HepG2 (cell line): ENCODE results near the gene PACS1. TPM values are rescaled to one million over a fixed set of nuclear protein-coding genes. Genes with fewer than 3 reads are reported as not detected.
A peak's percentile ranks its signal among the peaks of the same experiment; 100 is the strongest.

Experiments used
- ATAC-seq: fragments of 200-7000 bp; cut with Tn5 transposase; 3 replicates; pipeline ENCODE4 v1.9.1; 2020; ENCODE audit warnings: mild to moderate bottlenecking, moderate library complexity
- BruUV-seq: library from RNA; stranded (reverse); fragments of 400-500 nt; replicated peaks from 2 replicates; lab custom pipeline; 2021; lab: Mats Ljungman, UMichigan
- CTCF ChIA-PET: fragments of 300-600 bp; formaldehyde crosslinking; extraction: SDS; loops from one replicate; lab custom pipeline; 2021; ENCODE audit warnings: low total read pairs, inconsistent platforms, low intra/inter-chr PET ratio; lab: Yijun Ruan, JAX
- POLR2A ChIA-PET: fragments of 350-600 bp; sonication (Branson Sonifier 250); formaldehyde crosslinking; loops from one replicate; lab custom pipeline; 2020; ENCODE audit warnings: antibody characterized with exemption, inconsistent platforms; lab: Yijun Ruan, JAX
- DNase-seq: peaks from one replicate; pipeline ENCODE4 v3.0.0-alpha.2; 2015; ENCODE audit warnings: low spot score
- FAIRE-seq: peaks from 3 replicates; lab custom pipeline; 2011; peaks lifted over from hg19 to GRCh38; lab: Jason Lieb, UNC
- H2AFZ ChIP-seq: one replicate; pipeline ENCODE4 v1.6.1; 2011; ENCODE audit warnings: low read length, inconsistent platforms
- H3K27ac ChIP-seq: fragments of 300-600 bp; 3 replicates; pipeline ENCODE4 v1.8.0; 2011; ENCODE audit warnings: mixed run types, mild to moderate bottlenecking, mixed read lengths, low read length, inconsistent platforms; ENCODE audit not compliant: insufficient read depth; ENCODE audit errors: extremely low read length
- H3K27me3 ChIP-seq, 2 experiments: fragments of 200-600 bp in 1 of 2; 2 replicates in 1 of 2; 3 replicates in 1 of 2; pipeline versions ENCODE4 v1.6.0 to v1.8.0; 2011; ENCODE audit warnings: low read length in 2 of 2, mild to moderate bottlenecking in 2 of 2, moderate library complexity in 2 of 2, inconsistent platforms in 1 of 2; ENCODE audit not compliant: insufficient read depth in 2 of 2, control insufficient read depth in 1 of 2
- H3K36me3 ChIP-seq, 2 experiments: fragments of 200-600 bp in 1 of 2; replicated peaks in 1 of 2; 2 replicates in 1 of 2; 3 replicates in 1 of 2; pipeline versions ENCODE4 v1.5.1 to v1.8.0; 2011; ENCODE audit warnings: low read length in 2 of 2, inconsistent platforms in 1 of 2; ENCODE audit not compliant: insufficient read depth in 2 of 2, control insufficient read depth in 1 of 2
- H3K4me1 ChIP-seq: 2 replicates; pipeline ENCODE4 v1.5.1; 2012; ENCODE audit warnings: low read length, inconsistent platforms; ENCODE audit not compliant: insufficient read depth
- H3K4me2 ChIP-seq: 2 replicates; pipeline ENCODE4 v1.6.0; 2011; ENCODE audit warnings: low read depth, low read length, inconsistent platforms
- H3K4me3 ChIP-seq, 3 experiments: fragments of 200-600 bp in 1 of 3; sonication (generic), shearing (Covaris generic) in 1 of 3; replicated peaks in 1 of 3; 2 replicates each; pipeline ENCODE4 v1.5.1; 2011 to 2016; ENCODE audit warnings: low read length in 3 of 3, inconsistent platforms in 2 of 3, low read depth in 2 of 3, mild to moderate bottlenecking in 2 of 3, control low read depth in 1 of 3, mixed read lengths in 1 of 3; ENCODE audit not compliant: insufficient read depth in 1 of 3
- H3K79me2 ChIP-seq: one replicate; pipeline ENCODE4 v1.6.1; 2011; ENCODE audit warnings: low read length, inconsistent platforms; ENCODE audit not compliant: insufficient read depth
- H3K9ac ChIP-seq: 2 replicates; pipeline ENCODE4 v1.6.0; 2011; ENCODE audit warnings: mild to moderate bottlenecking, low read depth, low read length, inconsistent platforms; ENCODE audit not compliant: insufficient read depth
- H3K9me3 ChIP-seq: 2 replicates; pipeline ENCODE4 v1.5.1; 2012; ENCODE audit warnings: mild to moderate bottlenecking, low read length
- H4K20me1 ChIP-seq: 2 replicates; pipeline ENCODE4 v1.6.0; 2011; ENCODE audit warnings: inconsistent platforms, mild to moderate bottlenecking, low read length, moderate library complexity; ENCODE audit not compliant: insufficient read depth
- AKAP8 ChIP-seq: sonication (generic); formaldehyde crosslinking; IDR thresholded peaks from 2 replicates; pipeline ENCODE4 v1.5.1; 2020; ENCODE audit warnings: mild to moderate bottlenecking, missing genetic modification reagents
- MATR3 ChIP-seq: sonication (generic); formaldehyde crosslinking; IDR thresholded peaks from 2 replicates; pipeline ENCODE4 v1.4.0; 2020; ENCODE audit warnings: missing genetic modification reagents
- MLX ChIP-seq: IDR thresholded peaks from 2 replicates; pipeline ENCODE4 v1.6.1; 2016
- MYPOP ChIP-seq: sonication (generic); formaldehyde crosslinking; IDR thresholded peaks from 2 replicates; pipeline ENCODE4 v1.8.1; 2023; ENCODE audit warnings: mild to moderate bottlenecking, moderate library complexity, missing genetic modification reagents
- NR2F1 ChIP-seq, 2 experiments: fragments of 450-650 bp in 1 of 2; formaldehyde crosslinking in 1 of 2; IDR thresholded peaks; 2 replicates each; pipeline versions ENCODE4 v1.5.0 to v1.6.1; 2016 to 2020; ENCODE audit warnings: mild to moderate bottlenecking in 1 of 2, missing compliant biosample characterization in 1 of 2, missing genetic modification reagents in 1 of 2, moderate library complexity in 1 of 2
- PAXIP1 ChIP-seq: sonication (generic); formaldehyde crosslinking; conservative IDR thresholded peaks from 2 replicates; pipeline ENCODE4 v1.4.0; 2020; ENCODE audit warnings: mild to moderate bottlenecking, missing genetic modification reagents, moderate library complexity
- ZBTB49 ChIP-seq: sonication (generic); formaldehyde crosslinking; IDR thresholded peaks from 2 replicates; pipeline ENCODE4 v1.4.0; 2020; ENCODE audit warnings: missing genetic modification reagents, borderline replicate concordance
- ZNF34 ChIP-seq: sonication (generic); formaldehyde crosslinking; IDR thresholded peaks from 2 replicates; pipeline ENCODE4 v1.4.0; 2020; ENCODE audit warnings: mild to moderate bottlenecking, missing genetic modification reagents, borderline replicate concordance
- ZNF503 ChIP-seq: sonication (generic); formaldehyde crosslinking; IDR thresholded peaks from 2 replicates; pipeline ENCODE4 v1.4.0; 2020; ENCODE audit warnings: missing genetic modification reagents
- ZNF607 ChIP-seq: sonication (generic); formaldehyde crosslinking; IDR thresholded peaks from 2 replicates; pipeline ENCODE4 v1.5.1; 2020; ENCODE audit warnings: missing genetic modification reagents, mild to moderate bottlenecking, borderline replicate concordance
- ZNF782 ChIP-seq: sonication (generic); formaldehyde crosslinking; IDR thresholded peaks from 2 replicates; pipeline ENCODE4 v1.4.0; 2020; ENCODE audit warnings: missing genetic modification reagents, mild to moderate bottlenecking, borderline replicate concordance
- ZNF83 ChIP-seq: sonication (generic); formaldehyde crosslinking; IDR thresholded peaks from 2 replicates; pipeline ENCODE4 v1.4.0; 2020; ENCODE audit warnings: missing genetic modification reagents, mild to moderate bottlenecking, borderline replicate concordance
- WGBS: methylation state at CpG from one replicate; pipeline ENCODE4 v1.1.6; 2017; ENCODE audit warnings: low lambda C conversion rate; 5-methylcytosine and 5-hydroxymethylcytosine counted together
- in situ Hi-C: cut with HindIII; loops from 2 replicates; pipeline ENCODE4 v1.10.0; 2017; ENCODE audit warnings: low pct_unique_long_range_greater_than_20kb; ENCODE audit not compliant: extremely low pct_ligation_motif_present
- intact Hi-C: fragments of 100-400 bp; cut with micrococcal nuclease; formaldehyde crosslinking; loops from one replicate; pipeline ENCODE4 v1.10.0; 2022; ENCODE audit not compliant: unreplicated experiment
- polyA plus RNA-seq, 8 experiments: library from polyadenylated mRNA; depleted of rRNA in 3 of 8; stranded (reverse) in 7 of 8; unstranded in 1 of 8; fragments of >200 nt; fragmentation: Illumina TruSeq in 4 of 8; extraction: Trizol in 4 of 8; gene quantifications; 2 replicates each; pipeline versions ENCODE4 v1.2.1 to v1.2.3, GENCODE V29; 2011 to 2016; ENCODE audit warnings: low read depth in 4 of 8, missing spikeins in 1 of 8, mixed read lengths in 1 of 8; ENCODE audit not compliant: insufficient read depth in 1 of 8
- total RNA-seq, 5 experiments: library from RNA; depleted of rRNA; stranded (reverse); fragments of >200 nt; fragmentation: Illumina TruSeq; extraction: Trizol; gene quantifications; 2 replicates each; pipeline ENCODE4 v1.2.3, GENCODE V29; 2016; ENCODE audit warnings: low read depth in 1 of 5

Gene PACS1
- total and polyA plus RNA-seq, 2 of the 13 experiments (the other 11 are each of a cell fraction or from before 2014, with no cell fraction given), result 7.6 to 8.6 TPM

GRCh38 chr11:66052664-66052982 lies 17.4 kb upstream of the PACS1 start:
- POLR2A ChIA-PET, result interaction anchor here (0.7 to 4.8 kb wide), 21 partner anchors 8 to 437 kb away, joined by 3 to 40 read pairs (median 5); partner anchors contain the start of genes BANF1, CCDC85B, CFL1 and EIF1AD
- DNase-seq, result no peak
- no peak for FAIRE-seq
- in situ Hi-C loops (no loop called here), intact Hi-C loops (loop anchor here (1.0 kb wide), 1 partner anchor 50 kb away; the partner anchor contains the start of genes BANF1 and EIF1AD)
- Histone ChIP-seq H4K20me1 (no peaks in the 10 kb centered on the region), H2AFZ (no peak overlapping the region), H3K4me3 (peak overlapping the region; percentile 83 to 93 (median 93)), H3K27me3 (peaks cover 0 to 17% of the 10 kb centered on the region in 2 experiments; a peak in 3 of 5 replicates), H3K4me1 (peaks cover 40% of the 10 kb centered on the region), H3K79me2 (peaks cover 24% of the 10 kb centered on the region), H3K27ac (peak overlapping the region; percentile 79), H3K9ac (peak overlapping the region; percentile 94), H3K4me2 (peak overlapping the region; percentile 95), H3K36me3 (peaks cover 15 to 27% of the 10 kb centered on the region in 2 experiments), H3K9me3 (no peaks in the 10 kb centered on the region)
- WGBS, result 0% methylated on average over 11 of the region's 17 CpGs
- BruUV-seq, result no TSS peak
- no peak for ATAC-seq
- CTCF ChIA-PET, result no interaction called here
- TF ChIP-seq ZNF782 (CRISPR knock-in tag) (no peak), PAXIP1 (no peak), ZNF83 (CRISPR knock-in tag) (no peak), ZNF34 (CRISPR knock-in tag) (no peak), MLX (CRISPR knock-in tag) (no peak), ZNF607 (CRISPR knock-in tag) (0 out of 2 replicates have a peak, but pooled peaks have one; percentile 10), NR2F1 (CRISPR knock-in tag; IDR thresholded peaks at IDR 0.05) (no peak), MYPOP (CRISPR knock-in tag) (no peak), AKAP8 (no peak), ZBTB49 (no peak), MATR3 (CRISPR knock-in tag) (no peak), ZNF503 (0 out of 2 replicates have a peak, but pooled peaks have one; percentile 3)
